ENCODE results near the gene PRDM16. TPM values are rescaled to one million over a fixed set of nuclear protein-coding genes. Genes with fewer than 3 reads are reported as not detected.

PRDM16 gene
- total RNA-seq, 1 donor from 2014 or later: 0.43 TPM

DNA sequence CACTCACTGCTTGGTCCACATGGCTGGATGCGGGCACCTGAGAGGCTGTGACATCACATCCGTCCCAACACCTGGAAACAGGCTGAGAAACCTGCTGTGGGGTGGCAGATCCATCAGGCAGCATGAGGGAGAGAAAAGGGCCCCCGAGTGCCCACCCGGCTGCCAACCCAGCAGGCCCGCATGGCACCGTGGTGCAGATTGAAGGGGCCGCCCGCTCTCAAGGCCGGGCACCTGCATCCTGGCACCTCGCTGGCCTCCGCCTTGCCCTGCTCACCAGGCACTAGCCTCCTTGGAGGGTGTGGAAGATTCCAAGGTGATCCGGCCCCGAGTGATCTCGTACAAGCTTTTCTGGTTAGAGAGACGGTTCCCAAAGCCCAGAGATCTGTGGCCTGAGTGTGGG, 110.5 kb downstream of the PRDM16 start:
- no peak overlapping the region for H3K4me3 Mint-ChIP-seq (ENCODE audit: unreplicated experiment)
- H3K9me3 Mint-ChIP-seq (ENCODE audit: unreplicated experiment): no peaks in the 10 kb centered on the region
- FAIRE-seq: no peak
- no peak overlapping the region for H3K27ac Mint-ChIP-seq (ENCODE audit: unreplicated experiment)
- Histone ChIP-seq H3K27me3 (ENCODE audit: insufficient read depth, low read length) (no peaks in the 10 kb centered on the region), H3K27ac (ENCODE audit: low read depth, low read length) (no peak overlapping the region), H3K4me1 (ENCODE audit: insufficient read depth, low read length) (peaks cover 5% of the 10 kb centered on the region), H3K9ac (ENCODE audit: low read length) (no peak overlapping the region), H3K9me3 (ENCODE audit: insufficient read depth, low read depth, low read length) (peaks cover 5% of the 10 kb centered on the region), H3K4me3 (ENCODE audit: insufficient read depth, low read depth, low read length) (no peak overlapping the region), H2AFZ (ENCODE audit: low read depth, low read length) (no peak overlapping the region), H3K4me2 (ENCODE audit: low read length) (no peak overlapping the region), H3K79me2 (ENCODE audit: insufficient read depth, low read length) (peaks cover 3% of the 10 kb centered on the region), H4K20me1 (ENCODE audit: insufficient read depth, low read length) (peaks cover 33% of the 10 kb centered on the region), H3K36me3 (ENCODE audit: insufficient read depth, low read length) (no peaks in the 10 kb centered on the region)
- H3K4me1 Mint-ChIP-seq (ENCODE audit: low read depth, unreplicated experiment): no peaks in the 10 kb centered on the region
- TF ChIP-seq, protein P1, sequence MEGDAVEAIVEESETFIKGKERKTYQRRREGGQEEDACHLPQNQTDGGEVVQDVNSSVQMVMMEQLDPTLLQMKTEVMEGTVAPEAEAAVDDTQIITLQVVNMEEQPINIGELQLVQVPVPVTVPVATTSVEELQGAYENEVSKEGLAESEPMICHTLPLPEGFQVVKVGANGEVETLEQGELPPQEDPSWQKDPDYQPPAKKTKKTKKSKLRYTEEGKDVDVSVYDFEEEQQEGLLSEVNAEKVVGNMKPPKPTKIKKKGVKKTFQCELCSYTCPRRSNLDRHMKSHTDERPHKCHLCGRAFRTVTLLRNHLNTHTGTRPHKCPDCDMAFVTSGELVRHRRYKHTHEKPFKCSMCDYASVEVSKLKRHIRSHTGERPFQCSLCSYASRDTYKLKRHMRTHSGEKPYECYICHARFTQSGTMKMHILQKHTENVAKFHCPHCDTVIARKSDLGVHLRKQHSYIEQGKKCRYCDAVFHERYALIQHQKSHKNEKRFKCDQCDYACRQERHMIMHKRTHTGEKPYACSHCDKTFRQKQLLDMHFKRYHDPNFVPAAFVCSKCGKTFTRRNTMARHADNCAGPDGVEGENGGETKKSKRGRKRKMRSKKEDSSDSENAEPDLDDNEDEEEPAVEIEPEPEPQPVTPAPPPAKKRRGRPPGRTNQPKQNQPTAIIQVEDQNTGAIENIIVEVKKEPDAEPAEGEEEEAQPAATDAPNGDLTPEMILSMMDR (IDR thresholded peaks at IDR 0.05; ENCODE audit: insufficient read depth, low read depth, low read length): no peak
- no peak for TF ChIP-seq EZH2 (IDR thresholded peaks at IDR 0.05; ENCODE audit: insufficient read depth, low read length)
- no peaks in the 10 kb centered on the region for H3K36me3 Mint-ChIP-seq (ENCODE audit: low read depth, unreplicated experiment)
- peaks cover 25% of the 10 kb centered on the region for H3K27me3 Mint-ChIP-seq (ENCODE audit: low read depth, unreplicated experiment)
- no peak for DNase-seq (ENCODE audit: low read depth)

DNA sequence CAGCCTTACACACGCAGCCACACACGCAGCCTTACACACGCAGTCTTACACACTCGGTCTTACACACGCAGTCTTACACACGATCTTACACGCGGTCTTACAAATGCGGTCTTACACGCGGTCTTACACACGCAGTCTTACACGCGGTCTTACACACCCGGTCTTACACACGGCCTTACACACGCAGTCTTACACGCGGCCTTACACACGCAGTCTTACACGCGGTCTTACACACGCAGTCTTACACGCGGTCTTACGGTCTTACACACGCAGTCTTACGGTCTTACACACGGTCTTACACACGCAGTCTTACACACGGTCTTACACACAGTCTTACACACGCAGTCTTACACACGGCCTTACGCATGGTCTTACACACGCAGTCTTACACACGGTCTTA, 111.9 kb downstream of the PRDM16 start:
- Mint-ChIP-seq H3K4me3 (ENCODE audit: unreplicated experiment) (no peak overlapping the region), H3K4me1 (ENCODE audit: low read depth, unreplicated experiment) (no peaks in the 10 kb centered on the region), H3K9me3 (ENCODE audit: unreplicated experiment) (no peaks in the 10 kb centered on the region), H3K27me3 (ENCODE audit: low read depth, unreplicated experiment) (peaks cover 20% of the 10 kb centered on the region), H3K36me3 (ENCODE audit: low read depth, unreplicated experiment) (no peaks in the 10 kb centered on the region), H3K27ac (ENCODE audit: unreplicated experiment) (no peak overlapping the region)
- Histone ChIP-seq H3K27me3 (ENCODE audit: insufficient read depth, low read length) (no peaks in the 10 kb centered on the region), H3K9ac (ENCODE audit: low read length) (no peak overlapping the region), H3K79me2 (ENCODE audit: insufficient read depth, low read length) (no peaks in the 10 kb centered on the region), H3K27ac (ENCODE audit: low read depth, low read length) (no peak overlapping the region), H3K9me3 (ENCODE audit: insufficient read depth, low read depth, low read length) (peaks cover 5% of the 10 kb centered on the region), H3K36me3 (ENCODE audit: insufficient read depth, low read length) (no peaks in the 10 kb centered on the region), H3K4me3 (ENCODE audit: insufficient read depth, low read depth, low read length) (no peak overlapping the region), H2AFZ (ENCODE audit: low read depth, low read length) (no peak overlapping the region), H3K4me1 (ENCODE audit: insufficient read depth, low read length) (no peaks in the 10 kb centered on the region), H3K4me2 (ENCODE audit: low read length) (no peak overlapping the region), H4K20me1 (ENCODE audit: insufficient read depth, low read length) (peaks cover 23% of the 10 kb centered on the region)
- TF ChIP-seq, protein P1 (IDR thresholded peaks at IDR 0.05; ENCODE audit: insufficient read depth, low read depth, low read length): no peak
- no peak for TF ChIP-seq EZH2 (IDR thresholded peaks at IDR 0.05; ENCODE audit: insufficient read depth, low read length)
- DNase-seq (ENCODE audit: low read depth) (no peak), FAIRE-seq (peak; percentile 29)

DNA sequence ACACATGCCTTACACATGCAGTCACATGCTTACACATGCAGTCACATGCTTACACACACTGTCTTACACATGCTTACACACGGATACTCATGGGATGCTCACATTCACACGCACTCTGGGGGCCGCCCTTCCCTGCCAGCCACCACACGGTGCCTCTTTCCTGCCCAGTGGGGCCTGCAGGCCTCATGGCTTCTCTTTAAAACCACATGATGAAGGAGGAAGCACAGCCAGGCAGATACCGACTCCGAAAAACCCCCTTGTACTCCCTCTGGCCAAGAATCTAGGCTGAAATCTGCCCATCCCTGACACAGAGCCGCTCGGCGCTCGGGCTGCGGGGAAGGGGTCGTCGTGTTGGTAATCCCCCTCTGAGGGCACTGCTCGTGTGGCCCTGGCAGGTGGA, 113.0 kb downstream of the PRDM16 start:
- Histone ChIP-seq H3K36me3 (ENCODE audit: insufficient read depth, low read length) (no peaks in the 10 kb centered on the region), H3K4me3 (ENCODE audit: insufficient read depth, low read depth, low read length) (no peak overlapping the region), H4K20me1 (ENCODE audit: insufficient read depth, low read length) (peaks cover 15% of the 10 kb centered on the region), H2AFZ (ENCODE audit: low read depth, low read length) (no peak overlapping the region), H3K9me3 (ENCODE audit: insufficient read depth, low read depth, low read length) (peaks cover 5% of the 10 kb centered on the region), H3K27ac (ENCODE audit: low read depth, low read length) (no peak overlapping the region), H3K4me2 (ENCODE audit: low read length) (no peak overlapping the region), H3K4me1 (ENCODE audit: insufficient read depth, low read length) (peaks cover 7% of the 10 kb centered on the region), H3K79me2 (ENCODE audit: insufficient read depth, low read length) (no peaks in the 10 kb centered on the region), H3K27me3 (ENCODE audit: insufficient read depth, low read length) (no peaks in the 10 kb centered on the region), H3K9ac (ENCODE audit: low read length) (no peak overlapping the region)
- DNase-seq (ENCODE audit: low read depth): no peak
- no peak for FAIRE-seq
- no peaks in the 10 kb centered on the region for H3K36me3 Mint-ChIP-seq (ENCODE audit: low read depth, unreplicated experiment)
- H3K27me3 Mint-ChIP-seq (ENCODE audit: low read depth, unreplicated experiment): peaks cover 20% of the 10 kb centered on the region
- no peaks in the 10 kb centered on the region for H3K9me3 Mint-ChIP-seq (ENCODE audit: unreplicated experiment)
- no peak overlapping the region for H3K4me3 Mint-ChIP-seq (ENCODE audit: unreplicated experiment)
- TF ChIP-seq, protein P1 (IDR thresholded peaks at IDR 0.05; ENCODE audit: insufficient read depth, low read depth, low read length): no peak
- TF ChIP-seq EZH2 (IDR thresholded peaks at IDR 0.05; ENCODE audit: insufficient read depth, low read length): no peak
- H3K4me1 Mint-ChIP-seq (ENCODE audit: low read depth, unreplicated experiment): no peaks in the 10 kb centered on the region
- no peak overlapping the region for H3K27ac Mint-ChIP-seq (ENCODE audit: unreplicated experiment)

Data from astrocyte (in vitro differentiated cells and primary cell).